ENCODE measurements around the gene NEXN.

Gene NEXN

DNA sequence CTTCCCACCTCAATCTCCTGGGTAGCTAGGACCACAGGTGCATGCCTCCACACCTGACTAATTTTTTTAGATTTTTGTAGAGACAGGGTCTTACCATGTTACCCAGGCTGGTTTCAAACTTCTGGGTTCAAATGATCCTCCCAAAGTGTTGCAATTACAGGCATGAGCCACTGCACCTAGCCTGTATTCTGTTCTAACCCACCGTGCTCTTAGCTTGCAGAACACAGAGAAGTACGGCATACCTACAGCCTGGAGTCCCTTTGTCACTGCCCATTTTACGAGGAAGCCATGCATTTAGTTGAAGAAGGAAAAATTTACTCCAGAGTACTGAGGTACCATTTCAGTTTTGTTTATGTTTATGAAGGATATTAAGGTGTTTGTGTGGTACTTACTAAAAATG lies 29.7 kb upstream of the NEXN start:
- TF ChIP-seq CTCF (conservative IDR thresholded peaks at IDR 0.05; ENCODE audit: low read length), result no peak
- no peak overlapping the region for H3K4me3 ChIP-seq (ENCODE audit: low read length)
- no peak for DNase-seq (ENCODE audit: low read depth)

- no peak for TF ChIP-seq CTCF (conservative IDR thresholded peaks at IDR 0.05; ENCODE audit: low read length)
- no peak for DNase-seq (ENCODE audit: low read depth)
Observed at GRCh38 chr1:77859248-77859647, 29.2 kb upstream of the NEXN start.

GRCh38 chr1:77866296-77866695 lies 22.1 kb upstream of the NEXN start:
- no peak for TF ChIP-seq CTCF (conservative IDR thresholded peaks at IDR 0.05; ENCODE audit: low read length)
- no peak overlapping the region for H3K4me3 ChIP-seq (ENCODE audit: low read length)
- DNase-seq (ENCODE audit: low read depth), result no peak

More at GRCh38 chr1:77859248-77859647, 29.2 kb upstream of the NEXN start:
- no peak overlapping the region for H3K4me3 ChIP-seq (ENCODE audit: low read length)

- H3K4me3 ChIP-seq (ENCODE audit: low read length), result no peak overlapping the region
- no peak for DNase-seq (ENCODE audit: low read depth)
- no peak for TF ChIP-seq CTCF (conservative IDR thresholded peaks at IDR 0.05; ENCODE audit: low read length)
Observed at GRCh38 chr1:77872645-77873044, 15.8 kb upstream of the NEXN start.

DNA sequence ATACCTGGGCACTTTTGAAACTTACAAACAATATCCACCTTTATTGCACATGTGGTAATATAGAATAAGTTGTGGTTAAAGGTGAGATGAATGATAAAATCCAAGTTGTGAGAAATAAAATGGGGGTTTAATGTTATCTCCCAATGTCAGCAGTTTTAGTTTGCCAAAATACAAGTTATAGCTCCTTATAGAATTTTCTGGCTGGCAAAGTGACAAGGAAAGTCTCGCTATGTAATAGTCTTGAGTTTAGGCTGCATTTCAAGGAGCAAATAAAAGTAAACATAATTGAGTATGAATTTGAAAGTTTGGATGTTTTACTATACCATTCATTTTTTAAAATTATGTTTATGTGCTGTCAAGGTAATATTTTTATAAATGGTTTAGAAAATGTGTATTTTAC lies 15.0 kb upstream of the NEXN start:
- TF ChIP-seq CTCF (conservative IDR thresholded peaks at IDR 0.05; ENCODE audit: low read length), result no peak

GRCh38 chr1:77874804-77875445 lies 13.5 kb upstream of the NEXN start:
- DNase-seq (ENCODE audit: low read depth), result peak; percentile 3
- no peak overlapping the region for H3K4me3 ChIP-seq (ENCODE audit: low read length)
- TF ChIP-seq CTCF (conservative IDR thresholded peaks at IDR 0.05; ENCODE audit: low read length), result no peak

More for the DNA sequence above, 15.0 kb upstream of the NEXN start:
- no peak overlapping the region for H3K4me3 ChIP-seq (ENCODE audit: low read length)
- no peak for DNase-seq (ENCODE audit: low read depth)

- H3K4me3 ChIP-seq (ENCODE audit: low read length), result no peak overlapping the region
- TF ChIP-seq CTCF (conservative IDR thresholded peaks at IDR 0.05; ENCODE audit: low read length), result no peak
- peak; percentile 39 for DNase-seq (ENCODE audit: low read depth)
Observed at GRCh38 chr1:77876884-77877283, 11.5 kb upstream of the NEXN start.

All from AG10803 (cell line).